Neutrophil (primary cell): ENCODE data around the gene ASTN2.

Experiments
- H3K27ac ChIP-seq: fragments of 200-600 bp; sonication (generic); 2 replicates; pipeline ENCODE4 v1.5.1; 2016; ENCODE audit warnings: mild to moderate bottlenecking, moderate library complexity
- H3K27me3 ChIP-seq: fragments of 200-600 bp; sonication (generic); 2 replicates; pipeline ENCODE4 v1.6.0; 2016; ENCODE audit warnings: mild to moderate bottlenecking
- H3K36me3 ChIP-seq: fragments of 200-600 bp; sonication (generic); 2 replicates; pipeline ENCODE4 v1.5.1; 2017
- H3K4me1 ChIP-seq, 2 experiments: fragments of 200-600 bp in 1 of 2; sonication (generic) in 1 of 2; 1 replicate in 1 of 2; 2 replicates in 1 of 2; pipeline versions ENCODE4 v1.5.1 to v1.6.1; 2013 to 2016; ENCODE audit warnings: low read depth in 1 of 2, low read length in 1 of 2, mild to moderate bottlenecking in 1 of 2, moderate library complexity in 1 of 2; ENCODE audit not compliant: control insufficient read depth in 1 of 2, insufficient read depth in 1 of 2
- H3K4me3 ChIP-seq, 2 experiments: fragments of 200-600 bp in 1 of 2; sonication (generic) in 1 of 2; 1 replicate in 1 of 2; 2 replicates in 1 of 2; pipeline ENCODE4 v1.5.1; 2013 to 2016; ENCODE audit warnings: low read depth in 1 of 2, low read length in 1 of 2, mild to moderate bottlenecking in 1 of 2, moderate library complexity in 1 of 2
- H3K9me3 ChIP-seq: fragments of 200-600 bp; sonication (generic); 2 replicates; pipeline ENCODE4 v1.5.1; 2016
- CTCF ChIP-seq: fragments of 200-600 bp; sonication (generic); IDR thresholded peaks from 2 replicates; pipeline ENCODE4 v1.5.1; 2016; ENCODE audit warnings: antibody characterized with exemption

The ASTN2 gene

DNA sequence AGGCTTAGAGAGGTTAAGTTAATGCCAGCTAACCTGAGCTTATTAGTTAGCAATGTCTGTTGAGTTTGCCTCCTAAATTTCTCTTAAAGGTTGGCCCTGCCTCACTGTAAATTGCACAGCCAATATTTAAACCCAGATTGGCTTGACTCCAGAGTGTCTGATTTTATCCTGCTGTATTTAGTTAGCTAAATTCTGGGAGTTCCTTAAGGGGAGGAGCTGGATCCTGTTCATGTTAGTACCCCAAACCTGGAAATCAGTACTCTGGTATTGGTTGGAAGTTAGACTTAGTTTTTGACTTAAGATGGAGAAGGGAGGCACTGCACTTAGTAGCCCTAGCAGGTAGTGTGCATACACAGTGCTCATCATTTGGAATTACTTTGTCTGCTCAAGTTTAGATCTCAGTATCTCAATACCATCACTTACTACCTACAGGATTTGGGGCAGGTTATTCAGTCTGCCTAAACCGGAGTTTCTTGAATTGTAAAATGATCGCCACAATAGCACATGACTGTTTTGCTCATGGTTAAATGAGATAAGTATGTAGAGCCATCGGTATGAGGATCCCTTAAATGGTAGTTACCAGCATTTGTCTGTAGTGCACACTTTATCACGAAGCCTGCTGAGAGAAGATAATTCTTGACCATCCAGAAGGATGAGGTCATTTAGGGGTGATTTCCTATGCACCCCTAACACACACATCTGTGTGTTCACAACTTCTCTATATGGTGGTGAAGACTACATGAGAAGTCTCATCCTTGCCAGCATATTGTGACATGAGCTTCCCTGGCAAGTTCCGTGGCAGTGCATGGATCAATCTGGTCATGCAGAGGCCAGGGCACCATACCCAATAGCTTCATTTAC lies 992.5 kb downstream of the ASTN2 start:
- Histone ChIP-seq H3K4me3 (no peak overlapping the region), H3K9me3 (no peaks in the 10 kb centered on the region), H3K27ac (no peak overlapping the region), H3K36me3 (no peaks in the 10 kb centered on the region), H3K27me3 (no peaks in the 10 kb centered on the region), H3K4me1 (no peaks in the 10 kb centered on the region)
- no peak for TF ChIP-seq CTCF

GRCh38 chr9:116420993-116421538 lies 993.8 kb downstream of the ASTN2 start:
- TF ChIP-seq CTCF = no peak
- no peak overlapping the region for H3K27ac ChIP-seq
- H3K4me1 ChIP-seq = no peaks in the 10 kb centered on the region
- H3K9me3 ChIP-seq = no peaks in the 10 kb centered on the region
- no peak overlapping the region for H3K4me3 ChIP-seq
- no peaks in the 10 kb centered on the region for H3K36me3 ChIP-seq
- H3K27me3 ChIP-seq = no peaks in the 10 kb centered on the region

DNA sequence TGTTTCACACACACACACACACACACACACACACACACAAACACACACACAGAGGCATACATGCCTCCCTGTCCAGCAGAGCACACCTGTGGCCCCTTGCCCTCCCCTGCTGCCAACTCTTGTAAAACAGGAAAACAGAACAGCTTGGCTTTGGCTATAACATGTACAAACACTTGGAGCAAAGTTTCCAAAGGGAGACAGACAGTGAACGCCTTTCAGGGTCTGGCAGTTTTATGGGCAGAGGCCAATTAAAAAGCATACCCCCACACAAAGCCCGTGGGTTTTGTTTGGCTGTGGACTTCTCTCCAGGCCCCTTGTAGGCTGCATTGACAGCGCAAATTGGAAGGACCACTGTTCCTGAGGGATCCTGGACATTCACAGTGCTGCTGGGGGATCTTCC lies 995.7 kb downstream of the ASTN2 start:
- no peak overlapping the region for H3K4me3 ChIP-seq
- H3K36me3 ChIP-seq = no peaks in the 10 kb centered on the region
- no peaks in the 10 kb centered on the region for H3K9me3 ChIP-seq
- no peak for TF ChIP-seq CTCF
- no peaks in the 10 kb centered on the region for H3K27me3 ChIP-seq
- no peaks in the 10 kb centered on the region for H3K4me1 ChIP-seq
- no peak overlapping the region for H3K27ac ChIP-seq

GRCh38 chr9:116417464-116417863 lies 997.4 kb downstream of the ASTN2 start:
- Histone ChIP-seq H3K36me3 (no peaks in the 10 kb centered on the region), H3K9me3 (no peaks in the 10 kb centered on the region), H3K4me3 (no peak overlapping the region), H3K27me3 (no peaks in the 10 kb centered on the region), H3K4me1 (no peaks in the 10 kb centered on the region), H3K27ac (no peak overlapping the region)
- TF ChIP-seq CTCF = no peak

DNA sequence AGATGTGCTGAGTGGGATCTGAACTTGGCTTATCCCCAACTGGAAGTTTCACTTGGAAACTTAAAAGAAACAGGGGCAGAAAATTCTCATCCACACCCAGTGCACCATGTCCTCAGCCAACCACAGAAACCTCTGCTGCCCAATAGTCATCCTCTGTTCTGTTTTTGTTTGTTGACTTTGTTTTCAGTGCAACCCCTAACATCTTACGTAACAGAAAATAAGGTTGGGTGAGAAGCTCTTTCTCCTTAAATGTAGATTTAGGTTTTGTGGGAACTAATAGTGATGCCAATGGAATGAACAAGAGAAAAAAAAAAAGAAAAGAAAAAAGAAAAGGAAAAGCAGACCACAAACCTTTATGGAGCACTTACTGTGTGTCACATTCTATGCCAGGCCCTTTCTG lies 998.4 kb downstream of the ASTN2 start:
- H3K36me3 ChIP-seq = no peaks in the 10 kb centered on the region
- TF ChIP-seq CTCF = no peak
- no peak overlapping the region for H3K4me3 ChIP-seq
- no peaks in the 10 kb centered on the region for H3K27me3 ChIP-seq
- H3K4me1 ChIP-seq = no peaks in the 10 kb centered on the region
- no peak overlapping the region for H3K27ac ChIP-seq
- no peaks in the 10 kb centered on the region for H3K9me3 ChIP-seq
